ENCODE results near the gene G0S2. TPM values are rescaled to one million over a fixed set of nuclear protein-coding genes. Genes with fewer than 3 reads are reported as not detected.

The G0S2 gene
- total RNA-seq, 4 donors from 2014 or later, result 15.9 to 51.8 (median 31.8) TPM

DNA sequence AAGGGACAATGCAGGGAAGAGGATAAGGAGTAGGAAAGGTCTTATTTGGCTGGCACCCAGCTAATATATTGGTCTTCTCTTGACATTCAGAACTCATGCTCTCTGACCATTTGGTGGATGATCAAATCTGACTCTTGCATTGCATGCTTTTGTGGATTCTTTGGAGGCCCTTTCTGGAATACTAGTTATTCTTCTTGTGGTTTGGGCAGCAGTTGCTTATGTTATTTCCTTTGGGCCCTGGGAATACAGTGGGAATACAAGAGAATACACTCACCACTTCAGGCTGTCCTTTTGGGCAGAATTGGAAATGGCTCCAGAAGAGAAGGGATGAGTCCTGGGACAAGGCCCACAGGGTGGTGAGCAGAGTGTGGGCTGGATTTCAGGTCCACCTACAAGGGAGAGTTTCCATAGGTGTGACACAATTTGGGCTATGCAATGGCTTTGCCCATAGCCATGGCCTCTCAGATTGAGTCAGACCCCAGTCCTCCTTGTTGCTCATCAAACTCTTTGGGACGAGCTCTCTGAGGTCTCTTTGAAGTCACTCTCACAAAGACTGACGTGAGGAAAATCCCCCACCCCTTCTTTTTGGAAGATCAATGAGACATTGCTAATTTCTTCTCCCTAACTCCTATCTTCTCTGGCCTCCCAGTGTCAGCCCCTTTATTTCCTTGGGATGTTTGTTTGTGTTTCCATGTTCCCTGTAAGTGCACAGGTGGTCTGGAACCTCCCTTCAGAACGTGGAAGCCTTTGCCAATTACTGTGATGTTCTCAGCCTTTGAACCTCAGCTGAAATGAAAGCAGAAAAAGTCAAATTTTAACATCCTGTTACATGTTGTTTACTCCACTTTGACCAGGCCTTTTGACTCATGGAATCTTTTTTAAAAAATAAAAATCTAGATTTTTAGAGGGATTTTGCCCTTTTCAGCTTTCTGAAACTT is 48.8 kb downstream of the G0S2 start:
- H3K27ac ChIP-seq, result no peak overlapping the region

More for the DNA sequence above, 48.8 kb downstream of the G0S2 start:
- no peak overlapping the region for H3K4me3 ChIP-seq
- TF ChIP-seq, protein P1, sequence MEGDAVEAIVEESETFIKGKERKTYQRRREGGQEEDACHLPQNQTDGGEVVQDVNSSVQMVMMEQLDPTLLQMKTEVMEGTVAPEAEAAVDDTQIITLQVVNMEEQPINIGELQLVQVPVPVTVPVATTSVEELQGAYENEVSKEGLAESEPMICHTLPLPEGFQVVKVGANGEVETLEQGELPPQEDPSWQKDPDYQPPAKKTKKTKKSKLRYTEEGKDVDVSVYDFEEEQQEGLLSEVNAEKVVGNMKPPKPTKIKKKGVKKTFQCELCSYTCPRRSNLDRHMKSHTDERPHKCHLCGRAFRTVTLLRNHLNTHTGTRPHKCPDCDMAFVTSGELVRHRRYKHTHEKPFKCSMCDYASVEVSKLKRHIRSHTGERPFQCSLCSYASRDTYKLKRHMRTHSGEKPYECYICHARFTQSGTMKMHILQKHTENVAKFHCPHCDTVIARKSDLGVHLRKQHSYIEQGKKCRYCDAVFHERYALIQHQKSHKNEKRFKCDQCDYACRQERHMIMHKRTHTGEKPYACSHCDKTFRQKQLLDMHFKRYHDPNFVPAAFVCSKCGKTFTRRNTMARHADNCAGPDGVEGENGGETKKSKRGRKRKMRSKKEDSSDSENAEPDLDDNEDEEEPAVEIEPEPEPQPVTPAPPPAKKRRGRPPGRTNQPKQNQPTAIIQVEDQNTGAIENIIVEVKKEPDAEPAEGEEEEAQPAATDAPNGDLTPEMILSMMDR (IDR thresholded peaks at IDR 0.05), result no peak
- TF ChIP-seq EP300 (IDR thresholded peaks at IDR 0.05), result no peak
- no peak for TF ChIP-seq POLR2A (IDR thresholded peaks at IDR 0.05)
- H3K36me3 ChIP-seq, result no peaks in the 10 kb centered on the region
- no peaks in the 10 kb centered on the region for H3K27me3 ChIP-seq
- H3K4me1 ChIP-seq, result peaks cover 32% of the 10 kb centered on the region
- DNase-seq (ENCODE audit: low spot score in 2 of 2), result no peak
- H3K9me3 ChIP-seq, result no peaks in the 10 kb centered on the region
- 78% methylated on average over 3 of the region's 3 CpGs for WGBS

Other genes starting within 250 kb of the G0S2 start
- under 1 TPM in 2 of 4 donors, not detected in 2; 0.23 to 0.34 TPM for gene CAMK1G, start 91.7 kb upstream of the G0S2 start, total RNA-seq
- gene LAMB3, start 23.0 kb upstream of the G0S2 start, total RNA-seq, result 100 to 1,000 TPM in 2 of 4 donors, 10 to 100 TPM in 2; 74.2 to 165 (median 127) TPM
- gene HSD11B1, start 29.4 kb downstream of the G0S2 start, total RNA-seq, result 10 to 100 TPM; 26.2 to 88.5 (median 52.0) TPM
- gene TRAF3IP3, start 80.6 kb downstream of the G0S2 start, total RNA-seq, result 1 to 10 TPM in 3 of 4 donors, not detected in 1; 1.6 to 3.1 (median 2.0) TPM
- gene C1orf74, start 109.1 kb downstream of the G0S2 start, total RNA-seq, result 10 to 100 TPM; 10.1 to 18.1 (median 15.1) TPM
- gene IRF6, start 130.7 kb downstream of the G0S2 start, total RNA-seq, result 100 to 1,000 TPM; 195 to 235 (median 227) TPM
- 10 to 100 TPM in 3 of 4 donors, 1 to 10 TPM in 1; 9.6 to 17.9 (median 11.6) TPM for gene UTP25, start 152.6 kb downstream of the G0S2 start, total RNA-seq